Erythroblast (primary cell): Measurements from ENCODE around the gene SGCE.
A peak's percentile ranks its signal among the peaks of the same experiment; 100 is the strongest.

Source experiments
- DNase-seq, 2 experiments: peaks; one replicate each; lab custom pipeline; 2025; lab: John Stamatoyannopoulos, UW
- GATA1 ChIP-seq: IDR thresholded peaks from 2 replicates; pipeline ENCODE4 v1.6.1; 2011; ENCODE audit warnings: low read depth, mild to moderate bottlenecking, control low read depth, low read length, moderate library complexity
- POLR2A ChIP-seq: IDR thresholded peaks from 2 replicates; pipeline ENCODE4 v1.6.1; 2011; ENCODE audit warnings: mild to moderate bottlenecking, low read length

SGCE gene

GRCh38 chr7:94620703-94621118 lies 35.2 kb downstream of the SGCE start:
- no peak for TF ChIP-seq POLR2A
- TF ChIP-seq GATA1 = no peak
- peak; percentile 23 to 25 for DNase-seq

- no peak for DNase-seq
- TF ChIP-seq GATA1 (no peak), POLR2A (no peak)
These were observed 37.8 kb downstream of the SGCE start for GRCh38 chr7:94618126-94618525.

GRCh38 chr7:94616855-94617254 lies 39.1 kb downstream of the SGCE start:
- TF ChIP-seq POLR2A (no peak), GATA1 (no peak)
- no peak for DNase-seq

- TF ChIP-seq POLR2A (no peak), GATA1 (no peak)
- no peak for DNase-seq
These were observed 40.3 kb downstream of the SGCE start for GRCh38 chr7:94615666-94616065.

GRCh38 chr7:94612661-94613060 lies 43.3 kb downstream of the SGCE start:
- DNase-seq = no peak
- TF ChIP-seq GATA1 (no peak), POLR2A (no peak)

GRCh38 chr7:94612253-94612652 lies 43.7 kb downstream of the SGCE start:
- DNase-seq = no peak
- TF ChIP-seq GATA1 (no peak), POLR2A (no peak)

- no peak for TF ChIP-seq GATA1
These were observed 46.4 kb downstream of the SGCE start for GRCh38 chr7:94609561-94609960.

GRCh38 chr7:94605031-94605430 lies 50.9 kb downstream of the SGCE start:
- no peak for DNase-seq

More at GRCh38 chr7:94609561-94609960, 46.4 kb downstream of the SGCE start:
- DNase-seq = no peak

GRCh38 chr7:94602181-94602580 lies 53.8 kb downstream of the SGCE start:
- no peak for TF ChIP-seq GATA1
- no peak for TF ChIP-seq POLR2A
- DNase-seq = no peak

More at GRCh38 chr7:94605031-94605430, 50.9 kb downstream of the SGCE start:
- no peak for TF ChIP-seq GATA1
- TF ChIP-seq POLR2A = no peak

- DNase-seq = no peak
- TF ChIP-seq GATA1 (no peak), POLR2A (no peak)
These were observed 55.7 kb downstream of the SGCE start for GRCh38 chr7:94600267-94600666.

- TF ChIP-seq POLR2A (no peak), GATA1 (no peak)
- DNase-seq = no peak
These were observed 60.2 kb downstream of the SGCE start for GRCh38 chr7:94595717-94596116.

- no peak for TF ChIP-seq GATA1
- no peak for TF ChIP-seq POLR2A
These were observed 61.1 kb downstream of the SGCE start for GRCh38 chr7:94594882-94595281.

GRCh38 chr7:94591176-94591575 lies 64.8 kb downstream of the SGCE start:
- TF ChIP-seq GATA1 (no peak), POLR2A (no peak)
- no peak for DNase-seq

More at GRCh38 chr7:94594882-94595281, 61.1 kb downstream of the SGCE start:
- DNase-seq = no peak

GRCh38 chr7:94590526-94591162 lies 65.3 kb downstream of the SGCE start:
- DNase-seq = no peak
- TF ChIP-seq POLR2A = no peak

- TF ChIP-seq GATA1 (no peak), POLR2A (no peak)
- no peak for DNase-seq
These were observed 67.9 kb downstream of the SGCE start for GRCh38 chr7:94588075-94588474.
